Glutamatergic neuron (in vitro differentiated cells): ENCODE results near the gene PCBD2. TPM values are rescaled to one million over a fixed set of nuclear protein-coding genes. Genes with fewer than 3 reads are reported as not detected.
"Not testable (repeated sequence)": the region's sequence is repeated elsewhere in the genome, so short reads cannot be mapped to it uniquely, and the experiment has no call there.

Experiments used
- DNase-seq: peaks from one replicate; pipeline ENCODE4 v3.0.0; 2022
- H3K27ac Mint-ChIP-seq: one replicate; pipeline ENCODE4 v1.8.0; 2020; ENCODE audit warnings: mild to moderate bottlenecking, mixed read lengths, inconsistent platforms; ENCODE audit not compliant: unreplicated experiment
- H3K27me3 Mint-ChIP-seq: one replicate; pipeline ENCODE4 v1.8.0; 2020; ENCODE audit warnings: mild to moderate bottlenecking, moderate library complexity, mixed read lengths, inconsistent platforms; ENCODE audit not compliant: unreplicated experiment
- H3K36me3 Mint-ChIP-seq: one replicate; pipeline ENCODE4 v1.8.0; 2020; ENCODE audit warnings: mild to moderate bottlenecking, mixed read lengths, inconsistent platforms; ENCODE audit not compliant: unreplicated experiment
- H3K4me1 Mint-ChIP-seq: one replicate; pipeline ENCODE4 v1.8.0; 2020; ENCODE audit warnings: mild to moderate bottlenecking, low read depth, mixed read lengths, inconsistent platforms; ENCODE audit not compliant: unreplicated experiment
- H3K4me3 Mint-ChIP-seq: one replicate; pipeline ENCODE4 v1.8.0; 2020; ENCODE audit warnings: mild to moderate bottlenecking, mixed read lengths, inconsistent platforms; ENCODE audit not compliant: unreplicated experiment
- H3K9me3 Mint-ChIP-seq: one replicate; pipeline ENCODE4 v1.8.0; 2020; ENCODE audit warnings: mild to moderate bottlenecking, moderate library complexity, mixed read lengths, inconsistent platforms; ENCODE audit not compliant: unreplicated experiment
- CTCF ChIP-seq: fragments of 200-600 bp; sonication (generic); IDR thresholded peaks from one replicate; pipeline ENCODE4 v1.5.0; 2021; ENCODE audit not compliant: partially characterized antibody, unreplicated experiment
- total RNA-seq: library from RNA; stranded (reverse); fragmentation: NEBNext Ultra II Directional; extraction: Animal tissue kit (Norgen Biotek cat#: 25700); gene quantifications from one replicate; pipeline ENCODE4 v1.2.1, GENCODE V29; 2021; ENCODE audit not compliant: unreplicated experiment

Gene PCBD2
- total RNA-seq, 1 donor from 2014 or later = 9.9 TPM

DNA sequence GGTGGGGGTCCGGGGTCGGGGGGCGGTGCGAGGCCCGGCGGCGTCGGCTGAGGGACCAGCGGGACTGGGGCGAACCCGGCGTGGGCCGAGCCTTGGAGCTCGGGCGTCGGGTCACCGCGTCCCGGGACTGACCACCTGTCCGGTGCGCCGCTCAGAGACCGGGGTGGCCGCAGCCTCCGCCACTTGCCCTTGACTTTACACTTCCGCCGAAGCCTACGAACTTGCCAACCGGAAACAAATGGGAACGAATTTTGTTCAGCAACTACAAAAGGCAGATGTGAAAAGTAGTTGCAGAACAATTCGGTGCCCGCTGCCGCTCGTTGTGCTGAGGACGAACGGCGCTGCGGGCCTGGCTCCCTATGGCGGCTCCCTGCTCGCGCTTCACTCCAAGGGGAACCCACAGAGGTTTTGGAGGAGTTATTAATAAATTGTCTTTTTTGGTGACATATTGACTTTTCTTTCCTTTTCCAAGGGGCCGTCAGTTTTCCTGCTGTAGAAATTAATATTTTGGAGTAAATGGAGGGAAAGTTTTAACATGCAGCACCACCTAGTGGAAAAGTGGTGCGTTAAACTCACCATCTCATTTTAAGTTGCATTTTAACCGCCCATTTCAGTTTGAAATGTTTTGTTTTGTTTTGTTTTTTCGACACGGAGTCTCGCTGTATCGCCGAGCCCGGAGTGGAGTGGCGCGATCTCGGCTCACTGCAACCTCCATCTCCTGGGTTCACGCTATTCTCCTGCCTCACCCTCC lies 490 bp downstream of the PCBD2 start:
- H3K9me3 Mint-ChIP-seq = peaks cover 7% of the 10 kb centered on the region
- no peaks in the 10 kb centered on the region for H3K36me3 Mint-ChIP-seq
- peaks cover 8% of the 10 kb centered on the region for H3K27me3 Mint-ChIP-seq
- peak; percentile 86 for TF ChIP-seq CTCF
- H3K27ac Mint-ChIP-seq = peak overlapping the region; percentile 88
- H3K4me1 Mint-ChIP-seq = peaks cover 5% of the 10 kb centered on the region
- peak overlapping the region; percentile 91 for H3K4me3 Mint-ChIP-seq
- no peak for DNase-seq

- Mint-ChIP-seq H3K27ac (no peak overlapping the region), H3K4me1 (peaks cover 5% of the 10 kb centered on the region), H3K9me3 (peaks cover 7% of the 10 kb centered on the region), H3K36me3 (no peaks in the 10 kb centered on the region), H3K4me3 (peak overlapping the region; percentile 25), H3K27me3 (peaks cover 8% of the 10 kb centered on the region)
- no peak for TF ChIP-seq CTCF
- DNase-seq = no peak
These were observed 1.9 kb downstream of the PCBD2 start for GRCh38 chr5:134906811-134907210.

GRCh38 chr5:134910752-134911151 lies 5.8 kb downstream of the PCBD2 start:
- not testable (repeated sequence) for H3K4me1 Mint-ChIP-seq, H3K27me3 Mint-ChIP-seq, H3K27ac Mint-ChIP-seq, DNase-seq, H3K9me3 Mint-ChIP-seq, H3K36me3 Mint-ChIP-seq, H3K4me3 Mint-ChIP-seq

DNA sequence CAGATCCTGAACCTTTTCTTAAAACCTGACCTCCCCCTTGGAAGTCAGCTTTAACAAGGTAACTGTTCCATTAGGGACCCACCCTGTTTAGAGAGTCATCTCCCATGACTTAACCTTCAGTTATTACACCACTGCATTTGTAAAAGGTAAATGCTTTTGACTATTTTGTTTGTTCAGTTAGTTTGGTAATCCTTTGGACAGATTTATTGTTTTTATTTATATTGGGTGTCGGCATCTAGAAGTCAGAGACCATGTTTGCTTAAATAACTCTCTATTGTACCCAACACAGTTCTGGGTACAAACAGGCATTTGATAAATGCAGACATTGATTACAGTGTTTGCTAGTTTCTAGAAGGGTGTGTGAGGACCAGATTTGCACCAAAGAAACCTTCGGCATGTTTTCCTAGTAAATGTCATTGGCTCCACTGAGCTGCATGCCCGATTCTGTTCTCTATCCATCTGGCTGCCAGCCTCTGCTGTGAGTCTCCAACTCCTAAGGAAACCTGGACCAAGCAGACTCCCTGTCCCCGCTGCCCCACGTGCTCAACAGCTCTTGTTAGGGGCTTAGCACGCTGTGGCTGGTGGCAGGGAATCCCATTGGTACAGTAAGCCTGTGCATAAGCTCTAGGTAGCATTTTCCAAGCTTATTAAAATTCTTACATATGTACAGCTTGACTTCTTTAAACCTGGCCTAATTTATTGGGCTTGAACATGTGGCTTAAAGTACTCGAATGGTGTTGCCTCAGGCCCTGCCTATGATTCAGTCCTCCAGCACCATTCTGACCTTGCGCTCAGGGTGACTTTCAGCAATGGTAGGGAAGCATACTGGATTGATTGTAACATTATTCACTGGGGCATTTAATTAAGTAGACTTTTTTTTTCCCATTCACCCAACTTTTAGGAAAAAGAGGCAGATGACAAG lies 6.6 kb downstream of the PCBD2 start:
- Mint-ChIP-seq H3K9me3 (no peaks in the 10 kb centered on the region), H3K36me3 (no peaks in the 10 kb centered on the region), H3K27ac (no peak overlapping the region), H3K4me1 (no peaks in the 10 kb centered on the region), H3K27me3 (no peaks in the 10 kb centered on the region), H3K4me3 (no peak overlapping the region)
- TF ChIP-seq CTCF = no peak
- no peak for DNase-seq

DNA sequence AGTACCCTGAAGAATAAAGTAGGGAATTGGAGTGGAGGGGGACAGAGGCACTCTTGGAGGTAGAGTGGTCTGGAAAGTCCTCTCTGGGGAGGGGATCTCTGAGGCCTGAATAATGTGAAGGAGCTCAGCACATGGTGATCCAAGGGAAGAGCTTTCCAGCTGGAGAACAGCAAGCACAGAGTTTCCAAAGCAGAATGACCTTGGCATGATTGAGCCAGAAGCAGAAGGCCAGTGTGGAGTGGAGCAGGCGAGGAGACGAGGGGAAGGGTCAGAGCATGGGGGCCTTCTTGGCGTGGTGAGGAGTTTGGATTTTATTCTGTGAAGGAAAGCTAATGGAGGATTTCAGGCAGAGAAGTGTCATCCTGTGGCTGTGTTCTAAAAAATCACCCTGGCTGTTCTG lies 8.3 kb downstream of the PCBD2 start:
- H3K36me3 Mint-ChIP-seq = no peaks in the 10 kb centered on the region
- H3K27ac Mint-ChIP-seq = no peak overlapping the region
- no peak overlapping the region for H3K4me3 Mint-ChIP-seq
- no peaks in the 10 kb centered on the region for H3K9me3 Mint-ChIP-seq
- DNase-seq = no peak
- TF ChIP-seq CTCF = no peak
- no peaks in the 10 kb centered on the region for H3K4me1 Mint-ChIP-seq
- no peaks in the 10 kb centered on the region for H3K27me3 Mint-ChIP-seq
